ENCODE measurements around the gene ZNF138.
"Not testable (repeated sequence)": the region's sequence is repeated elsewhere in the genome, so short reads cannot be mapped to it uniquely, and the experiment has no call there.

Gene ZNF138

DNA sequence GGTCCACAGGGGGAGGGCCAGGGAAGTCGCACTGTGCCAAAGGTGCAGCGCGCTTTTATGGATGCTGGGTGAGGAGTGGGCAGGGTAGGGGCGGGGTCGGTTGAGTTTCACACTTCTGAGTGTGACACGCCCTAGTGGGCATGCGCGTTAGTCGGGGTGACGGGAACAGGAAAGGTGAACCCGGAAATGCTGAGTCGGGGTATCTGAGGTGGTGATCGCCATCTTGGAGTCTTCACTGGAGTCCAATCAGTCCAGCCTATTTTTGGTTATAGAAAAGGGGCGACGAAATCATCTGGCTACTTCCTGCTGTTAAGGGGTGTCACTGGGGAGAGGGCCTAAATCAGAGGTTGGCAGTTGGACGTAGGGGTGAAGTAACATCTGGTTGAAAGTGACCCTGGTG, 40.8 kb downstream of the ZNF138 start:
- no peak overlapping the region for H3K4me3 ChIP-seq (ENCODE audit: low read depth, low read length)
- DNase-seq (ENCODE audit: low read depth): no peak

DNA sequence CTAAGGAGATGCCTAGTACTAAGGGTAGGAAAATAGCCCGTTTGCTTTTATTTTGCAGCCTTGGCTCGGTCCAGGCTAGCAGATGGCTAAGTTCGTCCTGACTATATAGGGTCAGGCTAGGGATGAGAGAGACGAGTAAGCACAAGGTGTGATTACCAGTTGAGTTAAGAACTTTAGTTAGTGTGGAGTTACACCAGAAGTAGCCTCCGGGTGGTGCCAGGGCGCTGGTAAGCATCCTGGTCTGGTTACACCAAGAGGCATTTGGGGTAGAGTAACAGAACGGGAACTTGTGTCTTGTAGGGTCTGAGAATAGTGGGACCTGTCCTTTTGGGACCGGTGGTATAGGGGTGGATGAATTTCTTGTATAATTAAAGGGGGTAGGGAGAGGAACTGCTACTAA, 41.6 kb downstream of the ZNF138 start:
- not testable (repeated sequence) for H3K4me3 ChIP-seq (ENCODE audit: low read depth, low read length); DNase-seq (ENCODE audit: low read depth)

DNA sequence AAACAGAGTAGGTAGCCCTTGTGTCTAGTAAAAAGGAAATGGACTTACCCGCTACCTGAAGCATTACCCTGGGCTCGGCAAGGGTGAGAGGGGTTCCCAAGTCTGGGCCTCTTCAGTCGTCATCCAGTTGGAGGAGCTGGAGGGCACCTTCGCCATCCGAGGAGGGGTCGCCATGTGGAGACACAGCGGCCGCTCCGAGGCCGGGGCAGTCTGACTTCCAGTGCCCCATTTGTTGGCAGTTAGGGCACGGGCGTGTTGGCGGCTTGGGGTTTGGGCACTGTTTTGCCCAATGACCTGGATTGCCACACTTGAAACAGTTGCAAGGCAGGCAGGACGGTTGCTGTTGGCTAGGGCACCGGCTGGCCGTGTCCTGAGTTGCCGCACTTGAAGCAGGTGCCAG, 43.8 kb downstream of the ZNF138 start:
- H3K4me3 ChIP-seq (ENCODE audit: low read depth, low read length): not testable (repeated sequence)

DNA sequence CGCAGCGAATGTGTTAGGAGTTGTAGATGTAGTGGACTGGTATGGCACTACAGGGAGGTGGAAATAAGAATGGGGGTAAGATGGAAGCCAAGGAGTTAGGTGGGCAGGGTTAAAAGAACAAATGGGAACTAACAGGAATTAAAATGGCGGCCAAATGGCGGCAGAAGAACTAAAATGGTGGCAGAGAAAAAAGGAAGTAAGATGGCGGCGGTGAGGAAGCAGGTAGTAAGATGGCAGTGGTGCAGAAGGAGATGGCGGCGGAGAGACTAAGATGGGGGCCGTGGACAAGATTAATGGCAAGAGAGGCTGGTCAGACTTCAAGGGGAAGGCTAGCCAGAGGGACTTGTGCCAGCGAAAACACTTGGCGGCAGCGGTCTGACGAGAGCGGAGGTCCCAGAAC, 44.5 kb downstream of the ZNF138 start:
- no peak for DNase-seq (ENCODE audit: low read depth)
- H3K4me3 ChIP-seq (ENCODE audit: low read depth, low read length): no peak overlapping the region

More for the DNA sequence above, 43.8 kb downstream of the ZNF138 start:
- DNase-seq (ENCODE audit: low read depth): not testable (repeated sequence)

DNA sequence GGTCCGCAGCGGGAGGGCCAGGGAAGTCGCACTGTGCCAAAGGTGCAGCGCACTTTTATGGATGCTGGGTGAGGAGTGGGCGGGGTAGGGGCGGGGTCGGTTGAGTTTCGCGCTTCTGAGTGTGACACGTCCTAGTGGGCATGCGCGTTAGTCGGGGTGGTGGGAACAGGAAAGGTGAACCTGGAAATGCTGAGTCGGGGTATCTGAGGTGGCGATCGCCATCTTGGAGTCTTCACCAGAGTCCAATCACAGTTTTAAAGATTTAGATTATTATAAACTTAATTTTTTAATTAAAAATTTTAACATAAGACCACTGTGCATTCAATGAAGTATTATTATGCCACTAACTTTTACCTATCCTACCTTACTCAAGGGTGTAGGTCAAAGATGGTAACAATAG, 45.7 kb downstream of the ZNF138 start:
- no peak overlapping the region for H3K4me3 ChIP-seq (ENCODE audit: low read depth, low read length)
- no peak for DNase-seq (ENCODE audit: low read depth)

DNA sequence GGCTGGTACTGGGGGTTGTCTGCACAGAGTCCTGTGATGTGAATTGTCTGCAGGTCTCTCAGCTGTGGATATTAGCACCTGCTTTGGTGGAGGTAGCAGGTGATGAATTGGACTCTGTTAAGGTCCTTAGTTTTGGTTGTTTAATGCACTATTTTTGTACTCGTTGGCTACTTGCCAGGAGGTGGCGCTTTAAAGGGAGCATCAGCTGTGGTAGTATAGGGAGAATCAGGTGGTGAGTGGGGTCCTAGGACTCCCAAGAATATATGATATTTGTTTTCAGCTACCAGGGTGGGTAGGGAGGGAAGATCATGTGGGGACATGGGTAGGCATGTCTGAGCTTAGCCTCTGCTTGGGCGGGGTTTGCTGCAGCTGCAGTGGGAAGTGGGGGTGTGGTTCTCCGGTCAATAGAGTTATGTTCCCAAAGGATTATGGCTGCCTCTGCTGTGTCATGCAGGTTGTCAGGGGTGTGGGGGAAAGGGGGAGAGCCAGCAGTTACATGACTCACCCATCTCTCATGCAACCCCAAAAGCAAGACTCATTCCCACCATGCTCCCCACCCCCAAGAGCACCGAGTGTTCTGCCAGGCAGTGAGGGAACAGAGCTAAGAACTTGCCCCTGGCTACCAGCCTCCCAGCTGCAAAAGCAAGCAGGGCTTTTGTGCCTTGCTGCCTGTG, 55.2 kb downstream of the ZNF138 start:
- DNase-seq (ENCODE audit: low read depth): peak; percentile 56
- H3K4me3 ChIP-seq (ENCODE audit: low read depth, low read length): no peak overlapping the region

DNA sequence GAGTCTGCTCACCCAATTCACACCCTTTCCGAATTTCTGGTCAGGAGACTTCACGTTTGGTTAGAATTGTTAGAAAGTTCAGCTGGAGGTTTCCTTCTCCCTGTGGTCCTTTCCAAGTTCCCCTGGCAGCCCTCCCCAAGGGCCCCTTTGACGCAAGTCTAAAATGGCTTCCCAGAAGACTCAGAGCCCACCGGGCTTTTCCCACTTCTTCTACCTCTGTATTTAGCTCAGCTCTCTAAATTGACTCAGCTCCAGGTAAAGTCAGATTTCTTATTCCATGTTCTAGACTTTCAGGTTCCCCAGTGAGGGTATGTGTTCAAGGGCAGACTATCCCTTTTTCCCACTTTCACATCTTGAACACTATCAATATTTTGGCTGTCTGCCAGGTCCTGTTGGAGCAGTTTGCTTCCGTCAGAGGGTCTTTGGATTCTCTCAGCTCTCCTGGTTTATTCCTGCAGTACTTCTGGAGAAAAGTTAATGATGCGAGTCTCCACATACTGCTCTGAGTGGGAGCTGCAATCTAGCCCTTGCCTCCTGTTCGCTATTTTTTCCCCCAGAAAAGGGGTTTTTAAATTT, 55.8 kb downstream of the ZNF138 start:
- H3K4me3 ChIP-seq (ENCODE audit: low read depth, low read length): no peak overlapping the region
- no peak for DNase-seq (ENCODE audit: low read depth)

DNA sequence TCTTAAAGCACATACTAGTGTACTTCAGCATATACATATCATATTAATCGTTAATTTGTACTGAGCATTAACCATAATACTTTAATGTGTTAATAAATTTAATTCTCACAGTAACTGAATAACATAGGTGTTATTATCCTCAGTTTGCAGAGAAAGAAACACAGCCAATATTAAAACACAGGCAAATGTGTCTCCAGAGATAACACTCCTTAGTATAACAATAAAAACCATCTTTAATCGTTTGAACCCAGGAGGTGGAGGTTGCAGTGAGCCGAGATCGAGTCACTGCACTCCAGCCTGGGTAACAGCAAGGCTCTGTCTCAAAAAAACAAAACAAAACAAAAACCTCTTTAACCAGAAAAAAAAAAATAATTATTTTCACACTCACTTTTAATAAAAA, 59.5 kb downstream of the ZNF138 start:
- no peak overlapping the region for H3K4me3 ChIP-seq (ENCODE audit: low read depth, low read length)
- DNase-seq (ENCODE audit: low read depth): no peak

DNA sequence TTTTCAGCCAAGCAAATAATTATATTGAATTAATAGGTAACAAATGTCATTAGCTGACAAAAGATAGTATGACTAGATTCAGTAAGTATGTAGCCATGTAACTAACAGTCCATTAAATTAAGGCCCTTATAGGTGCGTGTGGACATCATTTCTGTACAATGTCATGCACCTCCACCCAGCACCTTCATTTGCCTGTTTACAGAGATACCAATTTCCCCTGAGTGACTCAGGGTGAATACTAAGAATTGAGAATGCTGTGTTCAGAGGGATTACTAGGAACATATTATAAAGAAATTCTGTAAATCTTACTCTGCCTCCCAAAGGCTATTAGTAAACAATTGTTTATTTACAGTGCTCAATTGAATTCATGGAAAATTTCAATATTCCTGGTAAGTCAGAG, 60.7 kb downstream of the ZNF138 start:
- no peak overlapping the region for H3K4me3 ChIP-seq (ENCODE audit: low read depth, low read length)
- DNase-seq (ENCODE audit: low read depth): no peak

DNA sequence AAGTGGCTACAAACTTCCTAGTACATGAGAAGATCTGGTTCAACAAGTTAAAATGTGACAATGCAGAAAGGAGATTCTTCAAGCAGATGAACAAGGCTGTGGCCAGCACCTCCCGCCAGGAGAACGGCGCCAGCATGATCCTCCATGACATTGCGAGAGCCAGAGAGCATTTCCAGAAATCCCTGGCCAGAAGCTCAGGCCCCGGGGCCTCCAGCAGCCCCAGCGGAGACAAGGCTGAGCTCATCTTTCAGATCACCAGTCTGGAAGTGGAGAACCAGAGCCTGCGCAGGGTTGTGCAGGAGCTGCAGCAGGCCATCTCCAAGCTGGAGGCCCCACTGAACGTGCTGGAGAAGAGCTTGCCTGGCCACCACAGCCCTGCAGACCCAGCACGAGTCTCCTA, 68.8 kb downstream of the ZNF138 start:
- DNase-seq (ENCODE audit: low read depth): no peak
- H3K4me3 ChIP-seq (ENCODE audit: low read depth, low read length): no peak overlapping the region

DNA sequence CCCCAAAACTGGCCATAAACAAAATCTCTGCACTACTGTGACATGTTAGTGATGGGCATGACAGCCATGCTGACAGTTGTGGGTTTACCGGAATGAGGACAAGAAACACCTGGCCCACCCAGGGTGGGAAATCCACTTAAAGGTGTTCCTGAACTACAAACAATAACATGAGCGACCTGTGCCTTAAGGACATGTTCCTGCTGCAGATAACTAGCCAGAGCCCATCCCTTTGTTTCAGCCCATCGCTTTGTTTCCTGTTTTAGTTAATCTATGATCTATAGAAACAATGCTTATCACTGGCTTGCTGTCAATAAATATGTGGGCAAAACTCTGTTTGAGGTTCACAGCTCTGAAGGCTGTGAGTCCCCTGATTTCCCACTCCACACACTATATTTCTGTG, 69.3 kb downstream of the ZNF138 start:
- H3K4me3 ChIP-seq (ENCODE audit: low read depth, low read length); DNase-seq (ENCODE audit: low read depth): not testable (repeated sequence)

DNA sequence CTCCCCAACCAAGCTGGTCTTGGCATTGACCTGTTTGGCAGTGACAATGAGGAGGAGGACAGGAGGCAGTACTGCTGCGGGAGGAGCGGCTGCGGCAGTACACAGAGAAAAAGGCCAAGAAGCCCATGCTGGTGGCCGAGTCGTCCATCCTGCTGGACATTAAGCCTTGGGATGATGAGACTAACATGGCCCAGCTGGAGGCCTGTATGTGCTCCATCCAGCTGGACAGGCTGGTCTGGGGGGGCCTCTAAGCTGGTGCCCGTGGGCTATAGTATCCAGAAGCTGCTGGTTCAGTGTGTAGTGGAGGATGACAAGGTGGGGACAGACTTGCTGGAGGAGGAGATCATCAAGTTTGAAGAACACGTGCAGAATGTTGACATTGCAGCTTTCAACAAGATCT, 69.7 kb downstream of the ZNF138 start:
- DNase-seq (ENCODE audit: low read depth): no peak
- H3K4me3 ChIP-seq (ENCODE audit: low read depth, low read length): no peak overlapping the region

DNA sequence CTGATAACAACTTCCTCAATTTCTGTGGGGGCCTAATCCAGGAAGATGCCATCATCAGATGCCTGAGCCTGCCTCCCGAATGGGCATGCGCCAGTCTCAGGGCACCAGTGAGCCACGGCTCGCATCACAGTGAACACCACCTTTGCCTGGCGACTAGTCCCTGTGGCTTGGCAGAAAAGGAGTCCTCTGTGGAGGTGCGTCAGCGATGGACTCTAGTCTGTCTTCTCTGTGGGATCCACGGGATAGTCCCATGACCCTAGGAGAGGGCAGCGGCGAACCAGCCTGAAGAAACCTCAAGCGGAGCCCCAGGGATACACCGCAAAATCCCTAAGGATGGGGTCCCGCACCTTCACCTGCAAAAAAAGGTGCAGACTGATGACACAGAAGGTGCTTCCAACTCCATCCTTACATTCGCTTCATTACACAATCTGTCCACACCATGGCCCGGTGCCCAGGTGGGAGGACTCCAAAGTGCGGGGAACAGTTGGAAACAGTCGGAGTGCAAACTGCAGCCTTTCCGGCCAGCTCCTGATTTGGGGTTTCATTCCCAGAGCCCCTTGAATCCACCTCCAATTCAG, 73.7 kb downstream of the ZNF138 start:
- no peak overlapping the region for H3K4me3 ChIP-seq (ENCODE audit: low read depth, low read length)
- no peak for DNase-seq (ENCODE audit: low read depth)

DNA sequence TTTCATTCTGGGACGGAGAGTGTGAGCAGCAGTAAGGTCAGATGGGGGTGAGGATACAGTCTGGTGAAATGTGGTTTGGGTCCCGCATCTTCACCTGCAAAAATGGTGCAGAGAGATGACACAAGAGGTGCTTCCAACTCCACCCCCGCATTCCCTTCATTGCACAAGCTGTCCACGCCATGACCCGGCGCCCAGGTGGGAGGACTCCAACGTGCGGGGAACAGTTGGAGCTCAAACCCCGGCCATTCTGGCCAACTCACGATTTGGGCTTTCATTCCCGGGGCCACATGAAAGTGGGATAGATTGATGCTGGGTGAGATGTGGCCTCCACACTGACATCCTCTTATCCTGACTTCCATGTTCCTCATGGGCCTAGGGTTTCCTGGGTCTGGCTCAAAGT, 74.3 kb downstream of the ZNF138 start:
- no peak overlapping the region for H3K4me3 ChIP-seq (ENCODE audit: low read depth, low read length)
- DNase-seq (ENCODE audit: low read depth): no peak

DNA sequence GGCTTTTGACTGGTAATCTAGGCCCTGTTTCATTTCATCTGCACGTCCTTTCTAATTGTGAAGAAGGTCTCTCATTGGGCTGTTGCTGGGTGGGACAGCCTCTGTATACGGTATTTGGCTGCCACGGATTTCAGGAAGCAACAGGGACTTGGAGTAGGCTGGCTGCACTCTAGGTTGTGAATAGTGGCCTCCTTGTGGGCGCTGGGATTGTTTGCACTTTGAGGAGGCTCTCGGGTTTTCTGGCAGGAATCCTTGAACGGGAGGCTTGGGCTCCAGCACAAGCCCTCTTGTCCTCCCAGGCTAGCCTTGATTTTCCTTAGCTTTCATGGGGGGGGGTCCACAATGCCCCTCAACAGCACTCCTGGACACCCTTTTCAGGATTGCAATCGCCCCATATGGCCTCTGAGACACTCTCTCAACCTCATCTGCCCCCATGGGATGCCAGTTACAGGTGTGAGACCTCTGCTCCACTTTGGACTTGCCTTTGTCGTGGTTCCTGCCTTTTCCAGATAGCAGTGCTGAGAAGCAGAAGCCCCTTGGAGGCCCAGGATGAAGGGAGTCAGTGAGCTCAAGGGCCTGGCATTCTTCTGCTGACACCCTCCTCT, 75.0 kb downstream of the ZNF138 start:
- no peak for DNase-seq (ENCODE audit: low read depth)
- no peak overlapping the region for H3K4me3 ChIP-seq (ENCODE audit: low read depth, low read length)

DNA sequence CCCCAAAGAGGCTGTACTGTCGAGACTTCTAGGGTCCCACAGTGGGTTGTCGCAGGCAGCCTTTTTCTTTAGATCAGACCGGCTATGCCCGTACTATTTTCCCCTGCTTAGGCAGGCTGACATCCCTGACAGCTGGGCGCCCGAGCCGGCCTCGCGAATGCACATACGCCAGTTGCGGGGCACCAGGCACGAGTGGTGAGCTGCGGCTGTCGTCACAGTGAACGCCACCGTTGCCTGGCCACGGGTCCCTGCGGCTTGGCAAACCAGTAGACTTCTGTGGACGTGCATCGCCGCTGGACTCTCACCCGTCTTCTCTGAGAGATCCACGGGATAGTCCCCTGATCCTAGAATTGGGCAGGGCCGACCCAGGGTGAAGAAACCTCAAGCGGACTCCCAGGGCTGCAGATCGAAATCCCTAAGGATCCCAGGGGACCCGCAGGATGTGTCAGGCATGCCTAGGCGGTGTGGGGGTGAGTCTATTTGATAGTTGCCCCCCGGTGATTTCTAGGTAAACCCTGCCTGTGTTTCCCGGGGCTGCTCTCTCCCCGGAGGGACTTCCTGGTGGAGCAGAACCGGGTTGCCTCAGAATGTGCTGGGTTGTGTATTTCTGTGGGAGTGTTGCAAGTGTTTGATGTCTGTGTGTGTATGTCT, 75.8 kb downstream of the ZNF138 start:
- DNase-seq (ENCODE audit: low read depth): no peak

DNA sequence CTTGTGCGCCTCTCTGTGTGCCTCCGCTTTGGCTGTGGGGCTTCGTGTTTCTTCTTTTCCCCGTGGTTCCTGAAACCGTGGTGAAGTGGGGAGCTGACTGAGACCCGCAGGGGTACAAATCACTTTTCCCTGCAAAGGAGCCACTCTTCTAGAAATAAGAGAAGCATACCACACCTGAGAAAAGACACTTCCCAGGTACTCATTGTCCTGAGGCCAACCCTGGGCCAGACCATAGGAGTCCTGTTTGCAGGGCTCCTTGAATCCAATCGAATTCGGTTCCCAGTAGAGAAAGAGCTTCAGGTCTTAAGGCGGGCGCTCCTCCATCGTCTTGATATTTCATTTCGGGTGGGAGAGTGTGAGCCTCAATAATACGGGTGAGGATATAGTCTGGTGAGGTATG, 76.4 kb downstream of the ZNF138 start:
- no peak overlapping the region for H3K4me3 ChIP-seq (ENCODE audit: low read depth, low read length)
- no peak for DNase-seq (ENCODE audit: low read depth)

More for the DNA sequence above, 75.8 kb downstream of the ZNF138 start:
- no peak overlapping the region for H3K4me3 ChIP-seq (ENCODE audit: low read depth, low read length)

DNA sequence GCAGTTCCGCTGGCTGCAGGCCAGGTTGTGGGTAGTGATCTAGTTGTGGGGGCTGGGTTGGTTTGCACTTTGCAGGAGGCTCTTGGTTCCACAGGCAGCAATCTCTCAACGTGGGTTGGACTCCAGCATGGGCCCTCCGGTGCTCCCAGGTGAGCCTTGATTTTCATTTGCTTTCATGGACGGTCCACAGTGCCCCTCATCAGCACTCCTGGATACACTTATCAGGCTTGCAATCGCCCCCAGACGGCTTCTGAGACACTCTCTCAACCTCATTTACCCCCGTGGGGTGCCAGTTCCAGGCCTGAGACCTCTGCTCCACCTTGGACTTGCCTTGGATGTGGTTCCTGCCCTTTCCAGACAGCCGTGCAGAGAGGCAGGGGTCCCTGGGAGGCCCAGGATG, 77.5 kb downstream of the ZNF138 start:
- no peak for DNase-seq (ENCODE audit: low read depth)
- no peak overlapping the region for H3K4me3 ChIP-seq (ENCODE audit: low read depth, low read length)

DNA sequence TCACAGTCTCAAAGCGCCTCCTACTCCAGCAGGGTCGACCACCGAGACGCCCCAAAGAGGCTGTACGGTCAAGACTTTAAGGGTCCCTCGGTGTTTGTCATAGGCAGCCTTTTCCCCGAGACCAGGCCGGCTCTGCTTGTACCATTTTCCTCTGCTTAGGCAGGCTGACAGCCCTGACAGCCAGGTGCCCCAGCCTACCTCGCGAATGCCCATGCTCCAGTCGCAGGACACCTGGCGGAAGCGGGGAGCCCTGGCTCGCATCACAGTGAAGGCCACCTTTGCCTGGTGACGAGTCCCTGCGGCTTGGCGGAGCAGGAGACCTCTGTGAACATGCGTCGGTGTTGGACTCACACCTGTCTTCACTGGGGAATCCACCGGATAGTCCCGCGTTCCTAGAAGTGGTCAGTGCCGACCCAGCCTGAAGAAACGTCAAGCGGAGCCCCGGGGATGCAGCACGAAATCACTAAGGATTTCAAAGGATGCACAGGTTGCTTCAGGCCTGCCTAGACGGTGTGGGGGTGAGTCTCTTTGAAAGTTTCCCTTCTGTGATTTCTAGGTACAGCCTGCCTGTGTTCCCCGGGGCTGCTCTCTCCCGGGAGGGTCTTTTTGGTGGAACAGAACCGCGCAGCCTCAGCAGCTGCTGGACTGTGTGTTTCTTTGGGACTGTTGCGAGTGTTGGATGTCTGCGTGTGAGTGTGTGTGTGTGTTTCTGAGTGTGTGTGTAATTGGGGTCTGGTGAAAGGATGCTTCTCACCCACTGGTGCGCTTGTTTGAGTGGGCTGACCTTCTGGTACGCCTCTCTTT, 78.3 kb downstream of the ZNF138 start:
- no peak for DNase-seq (ENCODE audit: low read depth)
- no peak overlapping the region for H3K4me3 ChIP-seq (ENCODE audit: low read depth, low read length)

DNA sequence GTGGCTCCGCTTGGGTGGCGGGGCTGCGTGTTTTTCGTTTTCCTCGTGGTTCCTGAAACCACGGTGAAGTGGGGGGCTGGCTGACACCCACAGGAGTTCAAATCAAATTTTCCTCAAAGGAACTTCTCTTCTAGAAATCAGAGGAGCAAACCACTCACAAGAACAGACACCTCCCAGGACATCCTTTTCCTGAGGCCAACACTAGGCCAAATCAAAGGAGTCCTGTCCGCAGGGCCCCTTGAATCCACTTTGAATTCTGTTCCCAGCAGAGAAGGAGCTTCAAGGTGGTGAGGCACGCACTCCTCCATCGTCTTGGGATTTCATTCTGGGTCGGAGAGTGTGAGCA, 78.9 kb downstream of the ZNF138 start:
- DNase-seq (ENCODE audit: low read depth): no peak

More for the DNA sequence above, 78.9 kb downstream of the ZNF138 start:
- no peak overlapping the region for H3K4me3 ChIP-seq (ENCODE audit: low read depth, low read length)
